Superior temporal gyrus (tissue), 1 donor: ENCODE data around the gene VPS50.

Source experiments
- DNase-seq: peaks from one replicate; pipeline ENCODE4 v3.0.0-alpha.2; 2016; ENCODE audit errors: extremely low spot score

Gene VPS50

GRCh38 chr7:93231799-93232672, at the start of gene VPS50:
TSS of gene VPS50 (plus strand) at chr7:93232366. CDS start at chr7:93232468, 102 bp downstream.
- DNase-seq, result peak; percentile 99

- no peak for DNase-seq
These were observed 46.7 kb upstream of the VPS50 start for GRCh38 chr7:93185303-93186027.

- DNase-seq, result no peak
These were observed 43.1 kb upstream of the VPS50 start for GRCh38 chr7:93188870-93189634.

GRCh38 chr7:93194386-93194785, 37.8 kb upstream of the VPS50 start:
- no peak for DNase-seq

GRCh38 chr7:93196336-93196735, 35.8 kb upstream of the VPS50 start:
- no peak for DNase-seq

GRCh38 chr7:93198472-93198871, 33.7 kb upstream of the VPS50 start:
- DNase-seq, result no peak

- DNase-seq, result no peak
These were observed 29.4 kb upstream of the VPS50 start for GRCh38 chr7:93202594-93203250.

GRCh38 chr7:93203496-93203895, 28.7 kb upstream of the VPS50 start:
- DNase-seq, result no peak

GRCh38 chr7:93205046-93205445, 27.1 kb upstream of the VPS50 start:
- no peak for DNase-seq

- no peak for DNase-seq
These were observed 20.8 kb upstream of the VPS50 start for GRCh38 chr7:93211228-93211818.

GRCh38 chr7:93212881-93213280, 19.3 kb upstream of the VPS50 start:
- DNase-seq, result no peak

GRCh38 chr7:93218997-93219827, 13.0 kb upstream of the VPS50 start:
- DNase-seq, result no peak

GRCh38 chr7:93219868-93220267, 12.3 kb upstream of the VPS50 start:
- no peak for DNase-seq

GRCh38 chr7:93226310-93226709, 5.9 kb upstream of the VPS50 start, which contains the start of gene HEPACAM2:
TSS of gene HEPACAM2 (minus strand) at chr7:93226469.
- DNase-seq, result no peak

- peak; percentile 83 for DNase-seq
These were observed 3.9 kb upstream of the VPS50 start for GRCh38 chr7:93228302-93228701.

- DNase-seq, result no peak
These were observed 907 bp upstream of the VPS50 start for GRCh38 chr7:93231259-93231658.

- DNase-seq, result no peak
These were observed 480 bp downstream of the VPS50 start for GRCh38 chr7:93232673-93233018.

- DNase-seq, result no peak
These were observed 3.4 kb downstream of the VPS50 start for GRCh38 chr7:93235541-93235940.

GRCh38 chr7:93238131-93238530, 6.0 kb downstream of the VPS50 start:
- DNase-seq, result no peak

- no peak for DNase-seq
These were observed 6.6 kb downstream of the VPS50 start for GRCh38 chr7:93238748-93239147.
